ENCODE results near the gene CAPZA2. TPM values are rescaled to one million over a fixed set of nuclear protein-coding genes. Genes with fewer than 3 reads are reported as not detected.

The CAPZA2 gene
- total RNA-seq, 4 donors from 2014 or later = 53.7 to 64.9 (median 59.6) TPM

- no peak for DNase-seq (ENCODE audit: low spot score in 2 of 2)
- no peaks in the 10 kb centered on the region for H3K9me3 ChIP-seq
- 77% methylated on average over 9 of the region's 9 CpGs for WGBS
- H3K4me1 ChIP-seq = no peaks in the 10 kb centered on the region
- no peak for TF ChIP-seq POLR2AphosphoS5 (IDR thresholded peaks at IDR 0.05)
- no peak for TF ChIP-seq CTCF (IDR thresholded peaks at IDR 0.05)
- no peak for TF ChIP-seq EP300 (IDR thresholded peaks at IDR 0.05)
- TF ChIP-seq POLR2A (IDR thresholded peaks at IDR 0.05) = no peak
- H3K36me3 ChIP-seq = no peaks in the 10 kb centered on the region
- no peaks in the 10 kb centered on the region for H3K27me3 ChIP-seq
- H3K27ac ChIP-seq = no peak overlapping the region
- no peak overlapping the region for H3K4me3 ChIP-seq
These were observed 27.4 kb upstream of the CAPZA2 start for GRCh38 chr7:116834815-116835504.

- WGBS = 86% methylated on average over 2 of the region's 2 CpGs
- no peaks in the 10 kb centered on the region for H3K27me3 ChIP-seq
- H3K4me3 ChIP-seq = no peak overlapping the region
- no peaks in the 10 kb centered on the region for H3K4me1 ChIP-seq
- TF ChIP-seq CTCF (IDR thresholded peaks at IDR 0.05) (no peak), POLR2A (IDR thresholded peaks at IDR 0.05) (no peak), POLR2AphosphoS5 (IDR thresholded peaks at IDR 0.05) (no peak), EP300 (IDR thresholded peaks at IDR 0.05) (no peak)
- DNase-seq (ENCODE audit: low spot score in 2 of 2) = no peak
- no peak overlapping the region for H3K27ac ChIP-seq
- H3K36me3 ChIP-seq = no peaks in the 10 kb centered on the region
- no peaks in the 10 kb centered on the region for H3K9me3 ChIP-seq
These were observed 26.3 kb upstream of the CAPZA2 start for GRCh38 chr7:116836048-116836447.

- TF ChIP-seq POLR2AphosphoS5 (IDR thresholded peaks at IDR 0.05) = no peak
- TF ChIP-seq POLR2A (IDR thresholded peaks at IDR 0.05) = no peak
- TF ChIP-seq EP300 (IDR thresholded peaks at IDR 0.05) = no peak
- no peak for TF ChIP-seq CTCF (IDR thresholded peaks at IDR 0.05)
These were observed 25.5 kb upstream of the CAPZA2 start for GRCh38 chr7:116836911-116837310.

GRCh38 chr7:116837586-116837985, 24.8 kb upstream of the CAPZA2 start:
- no peaks in the 10 kb centered on the region for H3K36me3 ChIP-seq
- H3K27ac ChIP-seq = no peak overlapping the region
- no peak overlapping the region for H3K4me3 ChIP-seq
- no peaks in the 10 kb centered on the region for H3K9me3 ChIP-seq
- no peaks in the 10 kb centered on the region for H3K27me3 ChIP-seq
- TF ChIP-seq POLR2A (IDR thresholded peaks at IDR 0.05) (no peak), POLR2AphosphoS5 (IDR thresholded peaks at IDR 0.05) (no peak), CTCF (IDR thresholded peaks at IDR 0.05) (no peak), EP300 (IDR thresholded peaks at IDR 0.05) (no peak)
- DNase-seq (ENCODE audit: low spot score in 2 of 2) = no peak
- no peaks in the 10 kb centered on the region for H3K4me1 ChIP-seq
- WGBS = 70% methylated on average over 3 of the region's 3 CpGs

More at GRCh38 chr7:116836911-116837310, 25.5 kb upstream of the CAPZA2 start:
- no peaks in the 10 kb centered on the region for H3K27me3 ChIP-seq
- 57% methylated on average over 4 of the region's 4 CpGs for WGBS
- no peak overlapping the region for H3K27ac ChIP-seq
- H3K9me3 ChIP-seq = no peaks in the 10 kb centered on the region
- H3K4me1 ChIP-seq = no peaks in the 10 kb centered on the region
- DNase-seq (ENCODE audit: low spot score in 2 of 2) = no peak
- H3K36me3 ChIP-seq = no peaks in the 10 kb centered on the region
- no peak overlapping the region for H3K4me3 ChIP-seq

GRCh38 chr7:116840256-116840655, 22.1 kb upstream of the CAPZA2 start:
- H3K27ac ChIP-seq = no peak overlapping the region
- no peak for TF ChIP-seq EP300 (IDR thresholded peaks at IDR 0.05)
- no peak for TF ChIP-seq POLR2A (IDR thresholded peaks at IDR 0.05)
- TF ChIP-seq CTCF (IDR thresholded peaks at IDR 0.05) = no peak
- TF ChIP-seq POLR2AphosphoS5 (IDR thresholded peaks at IDR 0.05) = no peak
- no peaks in the 10 kb centered on the region for H3K4me1 ChIP-seq
- DNase-seq (ENCODE audit: low spot score in 2 of 2) = no peak
- no peaks in the 10 kb centered on the region for H3K9me3 ChIP-seq
- no peaks in the 10 kb centered on the region for H3K27me3 ChIP-seq
- no peak overlapping the region for H3K4me3 ChIP-seq
- WGBS = 55% methylated on average over 5 of the region's 5 CpGs
- no peaks in the 10 kb centered on the region for H3K36me3 ChIP-seq

All from suprapubic skin (tissue), 4 donors.